Esophagus squamous epithelium (tissue), 5 donors: ENCODE measurements around the gene THADA. TPM values are rescaled to one million over a fixed set of nuclear protein-coding genes. Genes with fewer than 3 reads are reported as not detected.

Experiments used
- DNase-seq: peaks from one replicate; lab custom pipeline; 2025; lab: John Stamatoyannopoulos, UW
- H3K27ac ChIP-seq, 4 donors: fragments of 200-600 bp; sonication (generic); one replicate each; pipeline ENCODE4 v1.5.1; 2016 to 2019; ENCODE audit warnings: mild to moderate bottlenecking in 1 of 4
- H3K27me3 ChIP-seq, 4 donors: fragments of 200-600 bp; sonication (generic); 1 replicate in 3 of 4; 2 replicates in 1 of 4; pipeline versions ENCODE4 v1.5.1 to v1.6.0; 2017 to 2021; ENCODE audit warnings: antibody characterized with exemption in 1 of 4
- H3K36me3 ChIP-seq, 3 donors: fragments of 200-600 bp; sonication (generic); one replicate each; pipeline ENCODE4 v1.5.1; 2016 to 2019
- H3K4me1 ChIP-seq, 3 donors: fragments of 200-600 bp; sonication (generic); one replicate each; pipeline ENCODE4 v1.5.1; 2017 to 2019
- H3K4me3 ChIP-seq, 4 donors: fragments of 200-600 bp; sonication (generic); 1 replicate in 3 of 4; 2 replicates in 1 of 4; pipeline ENCODE4 v1.5.1; 2016 to 2019; ENCODE audit warnings: mild to moderate bottlenecking in 2 of 4, moderate library complexity in 1 of 4
- H3K9me3 ChIP-seq, 3 donors: fragments of 200-600 bp; sonication (generic); one replicate each; pipeline ENCODE4 v1.5.1; 2016 to 2019
- POLR2A ChIP-seq, 4 donors: fragments of 450-650 bp; IDR thresholded peaks; one replicate each; pipeline ENCODE4 v1.6.1; 2017; ENCODE audit warnings: antibody characterized with exemption in 4 of 4, mild to moderate bottlenecking in 4 of 4, moderate library complexity in 3 of 4
- WGBS, 2 donors: methylation state at CpG; one replicate each; pipeline ENCODE4 v1.1.5; 2018; 5-methylcytosine and 5-hydroxymethylcytosine counted together
- intact Hi-C: fragments of 100-400 bp; cut with DNase I; formaldehyde crosslinking; loops from one replicate; pipeline ENCODE4 v1.15.0; 2022
- total RNA-seq, 4 donors: library from RNA; depleted of rRNA; stranded (reverse); fragments of >200 nt; gene quantifications; one replicate each; pipeline ENCODE4 v1.1.0, GENCODE V29; 2016
- TF ChIP-seq, protein P1 (sequence below), 6 experiments: fragments of 450-650 bp in 4 of 6; fragments of 200-600 bp in 2 of 6; sonication (generic) in 2 of 6; IDR thresholded peaks; one replicate each; pipeline ENCODE4 v1.5.1; 2016 to 2019; ENCODE audit warnings: antibody characterized with exemption in 6 of 6, mild to moderate bottlenecking in 4 of 6, moderate library complexity in 4 of 6
- donor health status: DM: yes; HTN: yes; CAD: no.

Gene THADA
- total RNA-seq, 4 donors from 2014 or later, result 14.0 to 32.2 (median 21.0) TPM

DNA sequence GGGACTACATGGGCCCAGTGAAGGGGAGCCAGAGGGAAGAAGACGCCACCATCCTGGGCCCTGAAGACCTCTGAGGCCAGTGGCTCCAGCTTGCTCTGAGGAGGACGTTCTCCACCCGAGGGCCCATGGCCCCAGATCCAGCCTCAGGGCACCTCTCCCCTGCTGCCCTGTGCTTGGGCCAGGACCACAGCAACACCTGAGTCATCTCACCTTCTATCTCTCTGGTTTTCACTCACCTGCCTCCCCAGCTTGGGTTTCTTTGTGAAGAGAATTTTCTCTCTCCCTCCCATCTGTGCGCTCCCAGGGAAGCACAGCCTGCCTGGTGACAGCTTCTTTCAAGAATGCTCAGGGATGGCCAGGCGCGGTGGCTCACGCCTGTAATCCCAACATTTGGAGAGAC lies 389.2 kb downstream of the THADA start:
- no peaks in the 10 kb centered on the region for H3K9me3 ChIP-seq
- H3K27ac ChIP-seq, result peak overlapping the region in 1 of 4 donors; percentile 36
- no peaks in the 10 kb centered on the region for H3K36me3 ChIP-seq
- DNase-seq, result no peak
- H3K4me1 ChIP-seq, result peaks cover 12 to 30% (median 16%) of the 10 kb centered on the region in 3 donors
- no peak for TF ChIP-seq POLR2A (IDR thresholded peaks at IDR 0.05)
- TF ChIP-seq, protein P1, sequence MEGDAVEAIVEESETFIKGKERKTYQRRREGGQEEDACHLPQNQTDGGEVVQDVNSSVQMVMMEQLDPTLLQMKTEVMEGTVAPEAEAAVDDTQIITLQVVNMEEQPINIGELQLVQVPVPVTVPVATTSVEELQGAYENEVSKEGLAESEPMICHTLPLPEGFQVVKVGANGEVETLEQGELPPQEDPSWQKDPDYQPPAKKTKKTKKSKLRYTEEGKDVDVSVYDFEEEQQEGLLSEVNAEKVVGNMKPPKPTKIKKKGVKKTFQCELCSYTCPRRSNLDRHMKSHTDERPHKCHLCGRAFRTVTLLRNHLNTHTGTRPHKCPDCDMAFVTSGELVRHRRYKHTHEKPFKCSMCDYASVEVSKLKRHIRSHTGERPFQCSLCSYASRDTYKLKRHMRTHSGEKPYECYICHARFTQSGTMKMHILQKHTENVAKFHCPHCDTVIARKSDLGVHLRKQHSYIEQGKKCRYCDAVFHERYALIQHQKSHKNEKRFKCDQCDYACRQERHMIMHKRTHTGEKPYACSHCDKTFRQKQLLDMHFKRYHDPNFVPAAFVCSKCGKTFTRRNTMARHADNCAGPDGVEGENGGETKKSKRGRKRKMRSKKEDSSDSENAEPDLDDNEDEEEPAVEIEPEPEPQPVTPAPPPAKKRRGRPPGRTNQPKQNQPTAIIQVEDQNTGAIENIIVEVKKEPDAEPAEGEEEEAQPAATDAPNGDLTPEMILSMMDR (IDR thresholded peaks at IDR 0.05), result no peak
- no peak overlapping the region for H3K4me3 ChIP-seq
- intact Hi-C loops, result no loop called here
- 100% methylated on average over 3 of the region's 7 CpGs; no CpG with 5 or more reads in 1 of the 2 donors for WGBS, 2 donors
- H3K27me3 ChIP-seq, result no peaks in the 10 kb centered on the region

DNA sequence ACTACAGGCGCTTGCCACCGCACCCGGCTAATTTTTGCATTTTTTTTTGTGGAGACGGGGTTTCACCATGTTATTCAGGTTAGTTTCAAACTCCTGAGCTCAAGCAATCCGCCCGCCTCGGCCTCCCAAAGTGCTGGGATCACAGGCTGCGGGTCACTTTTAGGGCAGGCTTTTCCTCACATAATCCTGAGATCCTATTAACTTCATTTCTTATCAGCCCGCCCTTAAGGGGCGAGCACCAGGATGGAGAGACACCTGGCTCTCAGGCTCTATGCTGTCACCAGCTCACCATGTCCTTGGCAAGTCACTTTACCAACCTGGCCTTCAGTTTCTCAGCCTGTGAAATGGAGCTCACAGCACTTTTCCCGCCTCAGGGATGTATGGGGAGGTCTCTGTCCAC lies 392.5 kb downstream of the THADA start:
- no peaks in the 10 kb centered on the region for H3K27me3 ChIP-seq
- no peaks in the 10 kb centered on the region for H3K9me3 ChIP-seq
- H3K4me1 ChIP-seq, result peaks cover 0 to 8% (median 4%) of the 10 kb centered on the region in 3 donors
- no peaks in the 10 kb centered on the region for H3K36me3 ChIP-seq
- no peak for TF ChIP-seq POLR2A (IDR thresholded peaks at IDR 0.05)
- TF ChIP-seq, protein P1 (IDR thresholded peaks at IDR 0.05), result no peak
- no peak overlapping the region for H3K27ac ChIP-seq
- intact Hi-C loops, result no loop called here
- no peak for DNase-seq
- H3K4me3 ChIP-seq, result no peak overlapping the region
- 86 to 94% methylated on average over 7 to 10 of the region's 11 CpGs for WGBS, 2 donors

DNA sequence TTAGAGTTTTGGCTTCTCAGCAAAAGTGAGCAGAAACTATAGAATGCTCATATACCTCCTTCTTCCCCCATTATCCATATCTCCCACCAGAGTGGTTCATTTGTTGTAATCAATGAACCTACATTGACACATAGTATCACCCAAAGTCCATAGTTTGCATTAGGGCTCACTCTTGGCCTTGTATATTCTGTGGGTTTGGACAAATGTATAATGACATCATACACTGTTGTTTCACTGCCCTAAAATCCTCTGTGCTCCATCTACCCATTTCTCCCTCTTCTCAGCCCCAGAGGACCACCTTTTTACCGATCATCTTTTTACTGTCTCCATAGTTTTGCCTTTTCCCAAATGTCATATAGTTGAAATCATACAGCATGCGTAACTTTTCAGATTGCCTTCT lies 393.5 kb downstream of the THADA start:
- WGBS, 2 donors, result 66 to 69% methylated on average over 2 of the region's 2 CpGs

DNA sequence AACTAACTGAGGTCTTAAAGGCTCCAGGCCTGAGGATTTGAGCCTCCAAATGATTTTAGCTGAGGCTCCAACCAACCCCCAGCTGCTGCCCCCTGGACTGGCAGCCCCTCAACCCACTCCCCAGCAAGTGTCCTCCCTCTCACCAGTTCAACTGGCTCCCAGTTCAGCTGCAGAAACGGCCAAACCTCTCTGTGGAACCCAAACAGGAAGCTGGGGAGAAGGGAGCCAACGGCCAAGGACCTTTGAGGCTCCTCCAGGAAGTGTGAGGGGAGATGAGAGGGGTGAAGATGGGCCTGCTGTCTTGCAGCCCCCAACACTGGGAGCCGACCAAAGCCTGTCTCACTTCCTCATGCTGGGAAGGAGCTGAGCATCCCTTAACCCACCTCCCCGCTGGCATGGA lies 394.3 kb downstream of the THADA start:
- intact Hi-C loops, result no loop called here
- no peaks in the 10 kb centered on the region for H3K9me3 ChIP-seq
- no peaks in the 10 kb centered on the region for H3K27me3 ChIP-seq
- H3K36me3 ChIP-seq, result no peaks in the 10 kb centered on the region
- WGBS, 2 donors, result 77% methylated on average over 2 of the region's 4 CpGs; no CpG with 5 or more reads in 1 of the 2 donors
- no peak for DNase-seq
- TF ChIP-seq POLR2A (IDR thresholded peaks at IDR 0.05), result no peak
- TF ChIP-seq, protein P1 (IDR thresholded peaks at IDR 0.05), result no peak
- peaks cover 0 to 7% (median 4%) of the 10 kb centered on the region in 3 donors for H3K4me1 ChIP-seq
- no peak overlapping the region for H3K4me3 ChIP-seq
- no peak overlapping the region for H3K27ac ChIP-seq

More for the DNA sequence above, 393.5 kb downstream of the THADA start:
- Histone ChIP-seq H3K27ac (no peak overlapping the region), H3K27me3 (no peaks in the 10 kb centered on the region), H3K36me3 (no peaks in the 10 kb centered on the region), H3K9me3 (no peaks in the 10 kb centered on the region), H3K4me3 (no peak overlapping the region), H3K4me1 (peaks cover 0 to 7% (median 4%) of the 10 kb centered on the region in 3 donors)
- intact Hi-C loops, result no loop called here
- DNase-seq, result no peak
- TF ChIP-seq, protein P1 (IDR thresholded peaks at IDR 0.05), result no peak
- no peak for TF ChIP-seq POLR2A (IDR thresholded peaks at IDR 0.05)

DNA sequence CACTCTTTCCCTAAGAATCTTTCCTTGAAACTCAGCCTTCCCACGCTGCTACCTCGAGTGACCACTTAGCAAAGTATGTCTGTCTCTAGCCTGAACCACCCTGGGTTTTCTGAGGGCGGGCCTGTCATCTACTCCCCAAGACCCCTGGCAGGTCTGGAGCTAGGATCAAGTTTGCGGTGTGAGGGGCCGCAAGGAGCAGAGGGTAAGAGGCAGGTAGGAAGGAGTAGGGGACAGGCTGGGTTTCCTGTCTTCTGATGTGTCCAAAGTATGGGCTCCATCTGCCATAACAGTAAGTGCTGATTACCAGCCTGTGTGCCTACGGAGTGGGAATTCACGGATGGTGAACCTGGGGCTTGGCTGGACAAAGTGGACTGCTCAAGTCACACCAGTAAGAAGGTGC lies 394.8 kb downstream of the THADA start:
- TF ChIP-seq, protein P1 (IDR thresholded peaks at IDR 0.05), result no peak
- Histone ChIP-seq H3K27ac (no peak overlapping the region), H3K4me3 (no peak overlapping the region), H3K27me3 (no peaks in the 10 kb centered on the region), H3K9me3 (no peaks in the 10 kb centered on the region), H3K36me3 (no peaks in the 10 kb centered on the region), H3K4me1 (peaks cover 0 to 7% (median 4%) of the 10 kb centered on the region in 3 donors)
- intact Hi-C loops, result no loop called here
- 95 to 100% methylated on average over 3 of the region's 7 CpGs for WGBS, 2 donors
- no peak for DNase-seq
